ENCODE results near the gene PSMB5. TPM values are rescaled to one million over a fixed set of nuclear protein-coding genes. Genes with fewer than 3 reads are reported as not detected.

Gene PSMB5
- total and polyA plus RNA-seq, 2 of the 13 experiments (the other 11 are each of a cell fraction or from before 2014, with no cell fraction given): 705 to 871 TPM

- TF ChIP-seq, protein P1, sequence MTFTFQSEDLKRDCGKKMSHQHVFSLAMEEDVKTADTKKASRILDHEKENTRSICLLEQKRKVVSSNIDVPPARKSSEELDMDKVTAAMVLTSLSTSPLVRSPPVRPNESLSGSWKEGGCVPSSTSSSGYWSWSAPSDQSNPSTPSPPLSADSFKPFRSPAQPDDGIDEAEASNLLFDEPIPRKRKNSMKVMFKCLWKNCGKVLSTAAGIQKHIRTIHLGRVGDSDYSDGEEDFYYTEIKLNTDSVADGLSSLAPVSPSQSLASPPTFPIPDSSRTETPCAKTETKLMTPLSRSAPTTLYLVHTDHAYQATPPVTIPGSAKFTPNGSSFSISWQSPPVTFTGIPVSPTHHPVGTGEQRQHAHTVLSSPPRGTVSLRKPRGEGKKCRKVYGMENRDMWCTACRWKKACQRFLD (CRISPR knock-in tag; IDR thresholded peaks at IDR 0.05; ENCODE audit: borderline replicate concordance): 0 out of 2 replicates have a peak, but pooled peaks have one; percentile 24
- TF ChIP-seq ZSCAN29 (CRISPR knock-in tag; conservative IDR thresholded peaks at IDR 0.05): 0 out of 2 replicates have a peak, but pooled peaks have one; percentile 55
- TF ChIP-seq PRPF4 (IDR thresholded peaks at IDR 0.05; ENCODE audit: low read depth, low read length, poor library complexity, severe bottlenecking): no peak
- no peak for TF ChIP-seq MAF1 (CRISPR knock-in tag; IDR thresholded peaks at IDR 0.05; ENCODE audit: borderline replicate concordance)
- no peak for TF ChIP-seq TAF1 (CRISPR knock-in tag; IDR thresholded peaks at IDR 0.05)
- peak; percentile 25; the same call in 1 of the 2 replicates for TF ChIP-seq KDM3A (CRISPR knock-in tag; IDR thresholded peaks at IDR 0.05; ENCODE audit: low read depth)
- no peak; the same call in none of the 2 replicates for TF ChIP-seq STAT5B (CRISPR knock-in tag; IDR thresholded peaks at IDR 0.05)
- TF ChIP-seq ZNF484 (CRISPR knock-in tag; IDR thresholded peaks at IDR 0.05; ENCODE audit: borderline replicate concordance, low read depth): no peak
- TF ChIP-seq EP300 (IDR thresholded peaks at IDR 0.05; ENCODE audit: low read depth in 2 of 2, low read length in 2 of 2): peak; percentile 98 to 99
- TF ChIP-seq EP300 (CRISPR knock-in tag; IDR thresholded peaks at IDR 0.05; ENCODE audit: borderline replicate concordance): peak; percentile 96
- TF ChIP-seq MBD4 (IDR thresholded peaks at IDR 0.05; ENCODE audit: borderline replicate concordance, low read length): no peak
- TF ChIP-seq, protein P2, sequence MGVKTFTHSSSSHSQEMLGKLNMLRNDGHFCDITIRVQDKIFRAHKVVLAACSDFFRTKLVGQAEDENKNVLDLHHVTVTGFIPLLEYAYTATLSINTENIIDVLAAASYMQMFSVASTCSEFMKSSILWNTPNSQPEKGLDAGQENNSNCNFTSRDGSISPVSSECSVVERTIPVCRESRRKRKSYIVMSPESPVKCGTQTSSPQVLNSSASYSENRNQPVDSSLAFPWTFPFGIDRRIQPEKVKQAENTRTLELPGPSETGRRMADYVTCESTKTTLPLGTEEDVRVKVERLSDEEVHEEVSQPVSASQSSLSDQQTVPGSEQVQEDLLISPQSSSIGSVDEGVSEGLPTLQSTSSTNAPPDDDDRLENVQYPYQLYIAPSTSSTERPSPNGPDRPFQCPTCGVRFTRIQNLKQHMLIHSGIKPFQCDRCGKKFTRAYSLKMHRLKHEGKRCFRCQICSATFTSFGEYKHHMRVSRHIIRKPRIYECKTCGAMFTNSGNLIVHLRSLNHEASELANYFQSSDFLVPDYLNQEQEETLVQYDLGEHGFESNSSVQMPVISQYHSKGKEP (CRISPR knock-in tag; IDR thresholded peaks at IDR 0.05): no peak
- peak; percentile 100 for TF ChIP-seq KDM6A (CRISPR knock-in tag; IDR thresholded peaks at IDR 0.05; ENCODE audit: low read depth)
- no peak for TF ChIP-seq ELF4 (CRISPR knock-in tag; IDR thresholded peaks at IDR 0.05; ENCODE audit: borderline replicate concordance)
- TF ChIP-seq CC2D1A (CRISPR knock-in tag; IDR thresholded peaks at IDR 0.05): no peak
- no peak for TF ChIP-seq ARID2 (CRISPR knock-in tag; IDR thresholded peaks at IDR 0.05; ENCODE audit: borderline replicate concordance)
- TF ChIP-seq, protein P3, sequence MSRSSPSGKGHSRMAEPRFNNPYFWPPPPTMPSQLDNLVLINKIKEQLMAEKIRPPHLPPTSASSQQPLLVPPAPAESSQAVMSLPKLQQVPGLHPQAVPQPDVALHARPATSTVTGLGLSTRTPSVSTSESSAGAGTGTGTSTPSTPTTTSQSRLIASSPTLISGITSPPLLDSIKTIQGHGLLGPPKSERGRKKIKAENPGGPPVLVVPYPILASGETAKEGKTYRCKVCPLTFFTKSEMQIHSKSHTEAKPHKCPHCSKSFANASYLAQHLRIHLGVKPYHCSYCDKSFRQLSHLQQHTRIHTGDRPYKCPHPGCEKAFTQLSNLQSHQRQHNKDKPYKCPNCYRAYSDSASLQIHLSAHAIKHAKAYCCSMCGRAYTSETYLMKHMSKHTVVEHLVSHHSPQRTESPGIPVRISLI (CRISPR knock-in tag; IDR thresholded peaks at IDR 0.05; ENCODE audit: borderline replicate concordance): peak; percentile 77
- TF ChIP-seq SNAPC4 (CRISPR knock-in tag; IDR thresholded peaks at IDR 0.05): no peak
- TF ChIP-seq STAG1 (CRISPR knock-in tag; IDR thresholded peaks at IDR 0.05): no peak
- peak; percentile 70; the same call in 1 of the 2 replicates for TF ChIP-seq TGIF2 (CRISPR knock-in tag; IDR thresholded peaks at IDR 0.05)
- TF ChIP-seq ZNF333 (CRISPR knock-in tag; IDR thresholded peaks at IDR 0.05; ENCODE audit: borderline replicate concordance): no peak
These were observed 56.8 kb downstream of the PSMB5 start (continued) for GRCh38 chr14:22977684-22978486.
